Midbrain (tissue), 1 donor: ENCODE measurements around the gene SH3BP4.

Experiments used
- DNase-seq: peaks from one replicate; lab custom pipeline; 2025; lab: John Stamatoyannopoulos, UW

SH3BP4 gene

GRCh38 chr2:234983011-234983726 lies 31.4 kb downstream of the SH3BP4 start:
- no peak for DNase-seq

GRCh38 chr2:234985608-234986245 lies 33.9 kb downstream of the SH3BP4 start:
- DNase-seq, result no peak

GRCh38 chr2:234986390-234986789 lies 34.6 kb downstream of the SH3BP4 start:
- DNase-seq, result no peak

DNA sequence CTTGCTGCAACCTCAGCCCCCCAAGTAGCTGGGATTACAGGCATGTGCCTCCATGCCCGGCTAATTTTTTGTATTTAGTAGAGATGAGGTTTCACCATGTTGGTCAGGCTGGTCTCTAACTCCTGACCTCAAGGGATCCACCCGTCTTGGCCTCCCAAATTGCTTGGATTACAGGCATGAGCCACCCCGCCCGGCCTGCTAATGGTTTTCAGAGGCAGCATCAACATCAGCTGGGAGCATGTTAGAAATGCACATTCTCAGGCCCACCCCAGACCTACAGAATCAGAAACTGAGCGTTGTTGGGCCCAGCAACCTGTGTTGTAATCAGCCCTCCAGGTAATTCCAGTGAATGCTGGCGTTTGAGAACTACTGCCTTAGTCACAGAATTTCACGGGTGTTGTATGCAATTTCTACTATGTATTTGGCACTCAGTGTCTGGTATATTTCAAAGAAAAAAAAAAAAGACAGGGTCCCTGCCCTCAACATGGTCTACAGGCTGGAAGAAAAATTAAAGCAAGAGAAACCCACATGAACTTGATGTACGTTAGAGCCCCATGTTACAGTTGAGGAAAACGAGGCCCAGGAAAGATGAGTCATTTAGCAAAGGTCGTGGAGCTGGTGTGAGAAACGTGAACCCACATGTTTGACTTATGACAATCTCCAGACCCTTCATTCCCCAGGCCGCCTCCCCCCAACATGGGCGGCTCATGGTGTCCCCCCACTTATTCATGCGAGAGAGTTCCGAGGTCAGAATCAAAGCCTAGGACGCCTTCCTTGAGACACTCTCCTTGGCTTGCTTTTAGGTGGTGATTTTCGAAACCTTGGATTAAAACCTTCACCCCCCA lies 35.3 kb downstream of the SH3BP4 start:
- DNase-seq, result no peak

DNA sequence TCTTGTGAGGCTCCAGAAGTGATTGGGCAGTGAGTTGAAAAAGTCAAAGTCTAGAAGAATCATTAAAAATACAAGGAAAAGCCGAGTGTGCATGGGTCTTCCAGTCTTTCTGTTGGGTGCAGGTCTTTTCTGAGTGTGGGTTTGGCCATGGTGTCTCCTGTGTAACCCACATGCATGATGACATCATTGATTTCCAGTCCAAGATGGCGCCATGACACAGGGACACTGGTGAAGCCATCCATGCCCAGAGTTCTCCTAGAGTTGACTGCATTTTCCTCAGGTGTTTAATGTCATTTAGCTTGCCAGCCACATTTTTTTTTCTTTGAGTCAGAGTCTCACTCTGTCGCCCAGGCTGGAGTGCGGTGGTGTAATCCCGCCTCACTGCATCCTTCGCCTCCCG lies 35.9 kb downstream of the SH3BP4 start:
- no peak for DNase-seq

DNA sequence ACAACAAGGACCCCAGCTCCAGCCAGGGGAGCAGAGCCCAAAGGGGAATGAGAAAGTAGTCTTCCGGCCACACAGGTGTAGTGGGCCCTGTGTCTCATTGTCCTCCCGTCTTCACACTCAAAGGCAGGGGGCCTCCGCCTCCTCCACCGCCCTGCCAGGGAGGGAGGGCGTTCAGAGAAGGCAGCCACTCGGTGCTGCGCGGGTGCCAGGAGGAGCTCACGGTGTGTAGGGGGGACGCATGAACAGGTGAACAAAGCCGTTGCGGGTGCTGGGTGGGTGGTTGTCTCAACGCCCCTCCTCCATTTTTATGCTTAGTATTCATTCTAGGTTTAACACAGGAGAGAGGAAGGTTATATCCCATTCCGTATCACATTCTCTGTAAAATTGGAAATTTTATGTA lies 36.7 kb downstream of the SH3BP4 start:
- DNase-seq, result no peak

DNA sequence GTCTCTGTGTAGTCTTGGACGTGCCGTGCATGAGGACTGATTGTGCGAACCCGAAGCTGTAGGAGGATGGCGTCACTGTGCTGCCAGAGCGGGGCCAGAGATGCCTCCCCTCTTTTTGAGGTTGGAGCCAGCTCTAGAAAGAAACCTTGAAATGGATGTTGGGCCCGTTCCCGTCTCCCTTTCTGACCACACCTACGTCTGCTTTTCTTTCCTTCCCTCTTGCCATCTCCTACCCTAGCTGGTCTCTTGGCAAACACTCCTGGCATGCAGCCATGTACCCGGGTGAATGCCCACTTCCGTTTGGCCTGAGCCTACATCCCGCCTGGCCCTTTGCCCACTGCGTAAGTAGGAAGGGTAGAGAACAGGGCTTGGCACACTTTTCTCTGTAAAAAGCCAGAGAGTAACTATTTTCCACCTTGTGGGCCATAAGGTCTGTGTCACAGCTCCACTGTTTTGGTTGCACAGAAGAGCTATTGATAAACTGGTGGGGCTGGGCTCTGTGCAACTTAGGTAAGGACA lies 37.4 kb downstream of the SH3BP4 start:
- DNase-seq, result peak; percentile 70

DNA sequence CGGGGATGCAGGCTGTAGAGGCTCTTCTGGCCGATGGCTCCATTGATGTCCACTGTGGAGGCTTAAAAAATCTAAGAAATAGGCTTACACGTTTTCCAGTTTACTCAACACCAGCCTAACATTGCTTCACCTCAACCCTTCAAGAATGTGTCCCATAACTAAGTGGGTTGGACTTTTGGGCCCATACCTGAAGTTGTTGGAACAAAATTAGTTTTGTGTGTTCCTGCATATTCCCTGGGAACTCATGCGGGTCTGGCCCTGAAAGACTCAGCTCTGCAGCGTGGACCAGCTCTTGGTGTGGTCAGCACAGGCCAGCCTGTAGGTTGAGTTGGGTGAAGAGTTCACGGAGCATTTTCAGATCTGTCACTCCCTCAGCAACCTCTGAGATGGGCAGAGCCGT lies 38.5 kb downstream of the SH3BP4 start:
- DNase-seq, result no peak

DNA sequence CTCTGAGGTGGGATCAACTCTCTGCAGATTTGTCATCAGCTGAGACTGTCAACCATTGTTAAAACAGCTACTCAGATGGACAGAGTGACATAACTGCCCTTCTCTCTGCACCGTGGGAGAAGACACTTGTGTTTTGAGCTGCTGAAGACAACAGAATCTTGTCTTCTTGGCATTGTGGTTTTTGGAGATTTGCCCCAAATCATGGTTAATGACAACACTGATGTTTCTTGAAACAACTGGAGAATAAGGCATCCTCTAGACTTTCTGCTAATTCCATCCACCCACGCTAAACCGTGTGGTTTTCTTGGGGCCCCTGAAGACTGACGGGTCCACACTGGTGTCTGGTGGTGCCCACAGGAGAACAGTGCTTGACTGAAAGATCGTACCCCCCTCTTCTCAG lies 39.5 kb downstream of the SH3BP4 start:
- DNase-seq, result no peak

DNA sequence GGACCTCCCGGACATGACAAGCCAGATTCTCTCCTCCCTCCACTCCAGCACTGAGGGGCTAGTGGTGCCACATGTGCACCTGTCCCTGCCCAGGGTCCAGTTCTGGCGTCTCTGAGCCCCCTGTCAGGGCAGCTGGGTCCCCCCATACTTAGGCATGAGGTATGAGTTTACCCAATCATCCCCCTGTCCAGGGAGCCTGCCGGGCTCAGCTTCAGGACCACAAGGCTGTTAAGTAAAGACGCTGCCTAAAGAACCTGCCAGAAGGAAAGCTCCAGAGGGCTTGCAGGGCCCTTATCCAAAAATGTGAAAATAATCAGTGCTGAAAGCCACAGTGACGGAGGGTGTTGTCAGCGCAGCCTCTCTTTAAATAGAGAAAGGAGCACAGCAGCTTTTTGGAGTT lies 40.0 kb downstream of the SH3BP4 start:
- DNase-seq, result no peak

DNA sequence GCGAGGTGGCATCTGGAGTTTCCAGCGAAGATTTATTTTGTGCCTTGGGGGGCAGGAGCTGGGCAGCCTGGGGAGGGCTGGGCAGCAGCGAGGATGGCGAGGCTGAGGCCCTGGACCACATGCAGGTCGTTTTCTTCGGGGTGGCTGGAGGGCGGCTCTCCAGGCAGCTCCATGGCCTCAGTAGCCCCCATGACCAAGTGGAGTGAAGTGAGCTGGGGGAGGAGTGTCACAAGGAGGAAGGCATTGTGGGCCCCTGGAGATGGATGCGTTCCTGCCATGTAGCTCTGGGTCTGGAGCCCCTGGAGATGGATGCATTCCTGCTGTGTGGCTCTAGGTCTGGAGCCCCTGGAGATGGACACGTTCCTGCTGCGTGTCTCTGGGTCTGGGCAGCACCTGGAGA lies 40.4 kb downstream of the SH3BP4 start:
- DNase-seq, result no peak

- DNase-seq, result no peak
These were observed 41.0 kb downstream of the SH3BP4 start for GRCh38 chr2:234992624-234993349.

- peak; percentile 24 for DNase-seq
These were observed 41.7 kb downstream of the SH3BP4 start for GRCh38 chr2:234993541-234993981.

GRCh38 chr2:234994438-234995321 lies 42.9 kb downstream of the SH3BP4 start:
- no peak for DNase-seq

DNA sequence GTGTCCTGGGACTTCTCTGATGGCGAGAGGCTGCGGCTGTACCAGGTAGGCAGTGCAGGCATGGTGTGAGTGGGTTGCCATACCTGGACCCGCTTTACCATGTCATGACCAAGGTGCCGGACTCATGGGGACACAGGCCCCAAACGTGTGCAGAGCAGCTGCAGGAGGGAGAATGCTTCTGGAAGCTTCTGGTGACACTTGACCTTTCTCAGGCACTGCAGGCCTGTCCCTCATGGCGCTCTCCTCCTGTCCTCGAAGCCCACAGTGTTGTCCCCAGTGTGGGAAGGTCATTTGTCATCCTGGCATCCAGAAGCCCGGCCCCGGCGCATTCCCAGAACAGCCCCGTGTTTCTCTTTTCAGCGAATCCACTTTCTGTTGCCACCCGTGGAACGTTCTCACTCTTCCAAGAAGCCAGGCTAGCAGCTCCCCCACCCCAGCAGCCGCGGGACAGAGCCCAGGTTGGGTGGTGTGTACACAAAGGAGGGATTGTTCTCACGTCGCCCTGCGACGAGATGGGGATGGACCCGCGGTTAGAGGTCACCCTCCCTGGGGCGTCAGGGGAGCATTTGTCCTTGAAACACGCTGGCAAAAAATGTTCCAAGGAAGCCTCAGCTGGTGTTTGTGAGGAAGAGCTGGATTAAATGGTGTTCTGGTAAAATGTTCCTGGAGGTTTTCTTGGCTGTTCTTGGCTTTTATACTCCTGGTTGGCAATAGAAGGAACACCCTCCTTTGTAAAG lies 43.7 kb downstream of the SH3BP4 start:
- DNase-seq, result no peak

DNA sequence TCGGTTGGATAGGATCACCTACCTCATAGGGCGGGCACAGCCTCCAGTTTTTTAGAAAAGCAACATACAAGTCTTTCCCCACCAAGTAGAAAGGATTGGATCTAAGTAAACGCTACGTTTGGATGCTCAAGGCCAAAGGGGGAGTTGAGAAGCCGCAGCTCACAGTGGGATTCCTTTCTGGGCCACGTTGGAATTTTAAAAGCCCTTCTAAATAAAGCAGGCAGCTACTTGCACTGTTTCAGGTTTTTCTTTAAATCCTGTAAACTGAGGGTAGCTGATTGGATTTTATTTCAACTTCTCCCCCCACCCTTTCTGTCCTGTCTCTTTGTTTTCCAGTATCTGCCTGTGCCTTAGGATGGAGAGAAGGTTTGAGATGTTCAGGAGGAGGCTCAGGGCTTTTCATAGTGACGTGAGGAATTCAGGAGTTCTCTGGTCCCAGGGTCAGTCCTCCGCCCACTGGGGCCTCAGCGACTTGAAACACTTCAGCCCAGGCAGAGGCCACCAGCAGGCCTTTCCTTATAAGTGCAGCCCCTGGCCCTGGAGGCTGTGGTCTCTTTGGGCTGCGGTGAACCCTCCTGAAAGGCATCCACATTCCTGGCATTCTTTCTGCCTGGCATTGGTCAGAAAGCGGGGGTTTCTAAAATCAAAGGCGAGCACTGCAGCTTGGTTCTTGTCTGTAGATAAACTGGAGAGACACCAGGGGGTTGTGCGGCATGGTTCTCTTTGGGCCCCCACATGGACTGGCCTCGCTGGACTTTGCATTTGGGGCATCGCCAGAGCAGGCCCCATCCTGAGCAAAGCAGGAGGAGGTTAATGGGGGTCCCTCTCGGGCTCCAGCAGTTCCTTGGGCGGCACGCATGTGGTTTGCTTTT lies 44.5 kb downstream of the SH3BP4 start:
- no peak for DNase-seq

- no peak for DNase-seq
These were observed 45.1 kb downstream of the SH3BP4 start for GRCh38 chr2:234996941-234997270.

DNA sequence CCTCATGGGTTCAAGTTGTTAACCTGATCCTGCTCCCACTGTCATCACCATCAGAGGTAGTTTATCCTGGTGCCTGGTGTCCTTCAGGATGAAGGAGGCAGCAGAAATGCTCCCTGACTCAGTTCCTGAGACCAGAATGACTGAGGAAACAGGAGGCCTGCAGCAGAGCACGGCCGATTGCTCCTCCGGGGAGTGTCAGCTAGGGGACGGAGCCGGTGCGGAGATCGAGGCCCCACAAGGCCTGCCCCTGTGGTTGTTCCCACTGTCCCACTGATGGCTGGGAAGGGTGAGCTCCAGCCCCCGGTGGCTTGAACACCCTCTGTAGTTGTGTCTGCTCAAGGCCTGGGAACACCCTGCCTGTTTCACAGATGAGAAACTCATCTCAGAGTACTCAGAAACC lies 45.6 kb downstream of the SH3BP4 start:
- DNase-seq, result no peak
